NCI-H345 (cell line): Measurements from ENCODE around the gene SBF2.
"Not testable (repeated sequence)": the region's sequence is repeated elsewhere in the genome, so short reads cannot be mapped to it uniquely, and the experiment has no call there.

Experiments
- DNase-seq: peaks from one replicate; lab custom pipeline; 2025; lab: John Stamatoyannopoulos, UW

The SBF2 gene

DNA sequence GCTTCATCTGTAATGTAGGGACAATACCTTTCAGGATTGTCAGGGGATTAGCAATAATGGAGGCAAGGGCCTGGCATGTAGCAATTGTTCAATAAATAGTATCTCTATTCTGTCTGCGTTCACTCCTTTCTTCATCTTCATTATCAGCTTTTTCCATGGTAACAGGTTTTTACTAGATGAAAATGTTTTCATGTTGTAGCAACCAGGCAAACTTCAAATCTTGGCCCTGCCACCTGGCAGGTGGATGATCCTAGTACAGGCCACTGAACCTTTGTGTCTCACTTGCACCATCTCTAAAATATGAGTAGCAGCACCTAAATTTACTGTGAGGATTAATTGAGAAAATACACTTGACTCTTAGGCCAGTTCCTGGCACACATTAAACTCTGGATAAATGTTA, 546.8 kb downstream of the SBF2 start:
- no peak for DNase-seq

DNA sequence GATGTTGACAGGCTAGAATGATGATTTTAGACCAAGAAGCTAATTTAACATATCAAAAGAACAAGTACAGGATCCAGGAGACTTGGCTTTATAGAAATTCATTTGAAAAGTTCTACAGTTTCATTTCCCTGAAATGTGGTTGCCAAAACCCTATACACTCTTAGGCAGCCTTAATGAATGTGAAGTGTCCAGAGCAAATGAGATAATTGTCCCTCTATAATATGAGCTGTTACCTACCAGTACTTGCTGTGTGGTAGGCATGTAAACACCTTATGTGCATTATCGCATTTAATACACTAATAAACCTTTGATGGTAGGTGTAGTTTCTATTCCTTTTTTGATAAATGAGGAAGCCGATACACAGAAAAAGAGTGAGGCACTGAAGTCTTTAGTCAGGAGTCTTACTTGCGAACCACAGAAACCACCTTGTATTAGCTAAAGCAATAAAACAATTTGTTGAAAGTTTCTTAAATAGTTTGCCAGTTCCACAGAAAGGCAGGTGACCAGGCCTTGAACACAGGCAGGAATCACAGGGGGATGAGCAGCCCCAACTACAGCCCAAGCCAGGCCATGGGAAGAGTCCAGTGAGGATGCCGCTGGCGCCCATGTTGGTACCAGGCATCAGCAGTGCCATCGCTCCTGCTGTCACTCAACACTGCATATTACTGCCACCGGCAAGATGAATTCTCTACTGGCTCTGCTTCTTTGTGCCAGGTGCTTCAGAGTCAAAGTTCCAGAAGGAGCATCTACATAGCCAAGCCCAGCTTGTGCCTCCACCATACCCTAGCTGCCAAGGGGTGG, 548.4 kb downstream of the SBF2 start:
- DNase-seq: no peak

DNA sequence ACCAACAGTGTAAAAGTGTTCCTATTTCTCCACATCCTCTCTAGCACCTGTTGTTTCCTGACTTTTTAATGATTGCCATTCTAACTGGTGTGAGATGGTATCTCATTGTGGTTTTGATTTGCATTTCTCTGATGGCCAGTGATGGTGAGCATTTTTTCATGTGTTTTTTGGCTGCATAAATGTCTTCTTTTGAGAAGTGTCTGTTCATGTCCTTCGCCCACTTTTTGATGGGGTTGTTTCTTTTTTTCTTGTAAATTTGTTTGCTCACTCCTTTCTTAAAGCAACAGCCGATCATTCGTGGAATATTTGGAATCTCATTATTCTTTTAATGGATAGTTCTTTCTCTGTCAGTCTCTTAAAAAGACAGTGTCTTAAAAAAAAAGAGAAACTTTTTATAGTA, 550.5 kb downstream of the SBF2 start:
- DNase-seq: not testable (repeated sequence)

DNA sequence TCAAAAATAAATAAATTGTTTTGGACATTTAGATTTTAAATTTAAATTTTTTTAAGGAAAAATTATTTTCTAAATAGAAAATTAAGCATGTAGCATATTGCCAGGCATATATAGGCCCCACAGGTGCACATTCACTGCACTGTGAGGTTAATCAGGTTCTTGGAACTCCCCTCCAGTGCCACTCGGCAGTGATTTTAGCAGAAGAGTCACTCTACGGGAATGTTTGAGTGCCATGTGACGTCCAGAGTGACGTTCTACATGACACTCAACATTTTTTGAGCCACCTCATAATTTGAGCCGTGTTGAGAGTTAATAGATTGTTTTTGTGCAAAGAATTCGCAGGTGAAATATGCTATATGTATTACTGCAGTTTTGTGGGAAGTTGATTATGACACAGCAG, 552.8 kb downstream of the SBF2 start:
- DNase-seq: no peak

DNA sequence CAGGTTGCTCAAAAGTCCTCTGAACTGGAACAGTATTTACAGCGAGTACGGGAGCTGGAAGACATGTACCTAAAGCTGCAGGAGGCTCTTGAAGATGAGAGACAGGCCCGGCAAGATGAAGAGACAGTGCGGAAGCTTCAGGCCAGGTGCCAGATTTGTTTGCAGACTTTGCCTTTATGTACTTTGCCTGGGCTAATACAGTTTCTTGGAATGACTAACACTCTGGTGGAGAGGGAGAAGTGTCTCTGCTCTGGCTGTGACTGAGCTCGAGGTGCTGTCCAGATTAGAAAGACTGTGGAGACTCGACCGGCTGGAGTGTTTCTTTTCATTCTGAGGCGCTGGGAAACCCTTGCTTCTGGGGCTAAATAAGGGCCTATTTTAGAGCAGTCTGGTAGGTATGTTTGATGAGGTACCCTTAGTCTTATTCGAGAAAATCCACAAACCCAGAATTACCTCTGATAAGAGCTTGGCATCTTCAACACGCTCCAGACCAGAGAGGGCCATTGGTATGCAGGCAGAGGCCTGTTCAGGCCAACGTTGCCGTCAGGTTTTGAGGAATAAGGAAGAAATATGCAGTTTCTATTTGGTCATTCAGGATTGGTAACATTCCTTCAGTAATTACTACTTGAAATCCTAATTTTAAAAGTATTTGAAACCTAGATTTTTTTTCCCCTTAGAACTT, 553.7 kb downstream of the SBF2 start:
- DNase-seq: no peak

DNA sequence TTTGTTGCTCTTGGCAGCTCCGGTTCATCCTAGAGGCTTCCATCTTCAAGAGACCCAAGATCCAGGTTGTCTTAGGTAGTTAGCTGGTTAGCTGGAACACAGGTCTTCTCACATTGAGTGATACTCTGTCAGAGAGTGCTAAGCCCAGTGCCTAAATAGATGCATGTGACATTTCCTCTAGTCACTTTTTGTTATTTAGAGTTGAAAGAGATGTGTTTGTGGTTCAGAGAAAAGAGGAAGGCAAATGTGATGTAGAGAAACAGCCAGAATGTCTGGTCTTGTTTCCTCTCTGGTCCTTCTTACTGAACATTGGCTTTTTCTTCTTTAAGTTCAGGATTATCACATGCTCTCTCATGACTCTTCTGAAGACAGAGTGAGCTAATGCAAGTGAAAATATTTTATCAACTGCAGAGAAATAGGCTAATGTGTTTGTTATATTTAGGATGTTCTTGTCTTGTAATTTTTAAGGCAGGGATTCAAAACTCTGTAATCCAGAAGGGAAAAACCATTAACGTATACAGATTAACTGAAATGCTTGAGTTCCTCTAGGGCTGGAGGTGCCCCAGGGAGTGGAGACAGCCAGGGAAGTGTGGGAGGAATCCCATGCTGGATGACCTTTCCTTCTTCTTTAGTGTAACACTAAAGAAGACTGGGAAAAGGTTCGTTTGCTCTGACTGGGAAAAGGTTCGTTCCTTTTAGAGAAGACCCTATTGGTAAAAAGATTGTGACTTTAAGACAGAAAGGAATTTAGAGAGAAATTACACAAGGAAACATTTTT, 554.7 kb downstream of the SBF2 start:
- DNase-seq: no peak

DNA sequence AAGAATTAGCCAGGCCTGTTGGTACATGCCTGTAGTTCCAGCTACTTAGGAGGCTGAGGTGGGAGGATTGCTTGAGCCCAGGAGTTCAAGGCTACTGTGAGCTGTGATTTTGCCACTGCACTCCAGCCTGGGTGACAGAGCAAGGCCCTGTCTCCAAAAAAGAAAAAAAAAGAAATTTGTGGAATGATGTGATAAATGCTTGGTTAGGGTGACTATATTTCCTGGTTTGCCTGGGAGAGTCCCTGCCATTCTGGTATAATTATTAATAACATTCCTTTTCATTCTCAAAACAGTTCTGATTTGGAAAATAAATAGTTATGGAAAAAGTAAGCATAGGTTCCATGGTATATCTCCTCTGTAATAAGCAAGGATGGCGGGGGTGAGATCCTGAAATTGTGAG, 555.3 kb downstream of the SBF2 start:
- no peak for DNase-seq

DNA sequence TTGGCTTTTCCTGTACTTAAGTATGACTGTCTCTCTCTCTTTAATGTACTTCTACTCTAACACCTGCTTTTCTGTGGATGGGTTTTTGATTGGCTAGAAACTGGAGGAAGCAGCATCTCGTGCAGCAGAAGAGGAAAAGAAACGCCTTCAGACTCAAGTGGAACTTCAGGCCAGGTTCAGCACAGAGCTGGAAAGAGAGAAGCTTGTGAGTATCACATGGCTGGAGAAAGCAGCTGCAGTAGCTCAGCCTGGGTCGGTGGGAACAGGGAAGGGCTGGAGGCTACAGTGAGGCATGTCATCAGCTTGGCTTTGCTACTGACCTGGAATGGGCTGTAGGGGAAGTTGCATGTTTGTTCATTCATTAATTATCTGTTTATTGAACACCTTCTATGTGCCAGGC, 555.9 kb downstream of the SBF2 start:
- no peak for DNase-seq

DNA sequence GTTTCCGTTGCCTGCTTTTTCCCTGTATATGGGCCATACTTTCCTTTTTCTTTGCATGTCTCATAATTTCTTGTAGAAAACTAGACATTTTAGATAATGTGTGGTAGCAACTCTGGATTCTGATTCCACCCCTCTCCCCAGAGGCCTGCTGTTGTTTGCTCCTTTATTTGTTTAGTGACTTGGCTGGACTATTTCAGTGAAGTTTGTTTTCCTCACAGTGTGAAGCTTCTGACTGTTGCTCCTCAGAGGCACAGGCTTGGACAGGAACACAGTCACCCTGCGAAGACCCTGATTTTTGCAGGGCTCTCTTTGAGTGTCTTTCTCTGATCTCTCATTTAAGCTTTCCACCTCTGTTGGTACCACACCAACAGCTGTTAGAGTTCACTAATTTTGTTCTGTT, 557.7 kb downstream of the SBF2 start:
- no peak for DNase-seq

DNA sequence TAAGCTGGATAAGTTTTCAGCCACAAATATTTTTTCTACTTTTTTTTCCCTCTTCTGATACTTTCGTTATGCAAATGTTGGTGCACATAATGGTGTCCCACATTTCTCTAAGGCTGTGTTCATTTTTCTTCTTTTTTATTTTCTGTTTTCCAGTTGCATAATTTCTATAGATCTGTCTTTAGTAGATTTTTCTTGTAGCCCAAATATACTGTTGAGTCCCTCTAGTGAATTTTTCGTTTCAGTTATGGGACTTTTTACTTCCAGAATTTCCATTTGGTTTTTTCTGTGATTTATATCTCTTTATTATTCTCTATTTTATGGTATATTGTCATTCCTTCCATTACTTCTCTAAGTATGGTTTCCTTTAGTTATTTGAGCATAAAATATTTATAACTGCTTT, 558.1 kb downstream of the SBF2 start:
- no peak for DNase-seq

DNA sequence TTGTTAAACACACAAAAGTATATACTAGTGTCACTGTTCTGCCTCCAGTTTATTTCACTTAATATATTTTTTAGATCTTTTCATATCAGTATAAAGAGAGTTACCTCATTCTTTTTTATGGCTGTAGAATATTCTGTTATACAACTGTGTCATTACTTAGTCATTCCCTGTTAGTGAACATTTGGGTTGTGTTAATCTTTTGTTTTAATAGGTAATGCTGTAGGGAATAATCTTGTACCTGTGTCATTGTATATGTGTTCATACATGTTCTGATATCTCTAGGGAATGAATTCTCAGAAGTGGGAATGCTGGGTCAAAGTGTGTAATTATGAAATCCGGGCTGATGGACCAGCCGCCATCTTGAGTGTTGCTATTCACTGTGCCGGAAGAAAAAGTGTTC, 558.8 kb downstream of the SBF2 start:
- DNase-seq: no peak

DNA sequence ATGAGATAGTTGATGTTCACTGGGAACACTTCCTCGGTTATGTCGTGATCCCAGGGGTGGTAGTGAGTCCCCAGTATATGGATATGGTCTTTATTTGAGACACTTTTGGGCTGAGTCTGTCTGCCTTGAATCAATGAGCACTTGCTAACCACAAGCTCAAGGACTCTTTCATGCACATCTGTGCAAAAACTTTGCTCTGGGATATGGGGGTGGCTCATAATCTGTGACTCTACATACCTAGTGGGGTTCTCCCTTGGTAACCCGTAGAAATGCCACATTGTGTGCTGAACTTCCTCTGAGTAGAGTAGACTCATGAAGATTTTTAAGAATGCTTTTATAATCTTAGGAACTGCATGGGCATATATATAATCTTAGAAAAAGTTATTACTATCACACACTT, 560.8 kb downstream of the SBF2 start:
- no peak for DNase-seq

DNA sequence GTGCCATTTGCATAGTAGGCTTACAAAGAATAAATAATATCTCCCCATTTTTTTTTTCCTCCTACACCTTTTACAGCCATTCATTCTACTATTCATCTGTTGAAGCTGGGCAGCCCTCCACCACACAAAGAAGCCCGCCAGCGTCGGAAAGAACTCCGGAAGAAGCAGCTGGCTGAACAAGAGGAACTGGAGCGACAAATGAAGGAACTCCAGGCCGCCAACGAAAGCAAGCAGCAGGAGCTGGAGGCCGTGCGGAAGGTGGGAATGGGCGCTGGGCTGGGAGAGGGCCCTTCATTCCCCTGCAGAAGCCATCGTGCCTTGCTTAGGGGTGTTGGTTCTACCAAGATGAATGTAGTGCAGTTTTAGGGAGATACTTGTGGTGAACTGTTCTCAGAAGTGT, 561.6 kb downstream of the SBF2 start:
- DNase-seq: no peak

DNA sequence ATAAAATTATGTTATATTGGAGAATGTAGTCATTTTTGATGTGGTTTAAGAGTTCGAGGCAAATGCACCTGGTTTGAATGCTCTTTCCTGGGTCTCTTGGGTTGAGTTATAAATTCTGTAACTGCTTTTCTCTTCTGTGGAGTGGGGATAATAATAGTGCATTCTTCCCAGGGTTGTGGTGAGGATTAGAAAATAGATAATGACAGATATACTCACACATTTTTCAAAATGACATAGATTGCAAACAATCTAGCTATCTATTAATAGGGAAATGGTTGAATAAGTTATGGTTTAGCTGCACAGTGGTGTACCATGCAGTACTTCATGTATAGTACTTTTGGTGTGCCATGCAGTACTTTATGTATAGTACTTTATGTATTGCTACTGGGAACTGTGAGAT, 562.8 kb downstream of the SBF2 start:
- DNase-seq: no peak
